ENCODE data around the gene NWD2.

NWD2 gene

DNA sequence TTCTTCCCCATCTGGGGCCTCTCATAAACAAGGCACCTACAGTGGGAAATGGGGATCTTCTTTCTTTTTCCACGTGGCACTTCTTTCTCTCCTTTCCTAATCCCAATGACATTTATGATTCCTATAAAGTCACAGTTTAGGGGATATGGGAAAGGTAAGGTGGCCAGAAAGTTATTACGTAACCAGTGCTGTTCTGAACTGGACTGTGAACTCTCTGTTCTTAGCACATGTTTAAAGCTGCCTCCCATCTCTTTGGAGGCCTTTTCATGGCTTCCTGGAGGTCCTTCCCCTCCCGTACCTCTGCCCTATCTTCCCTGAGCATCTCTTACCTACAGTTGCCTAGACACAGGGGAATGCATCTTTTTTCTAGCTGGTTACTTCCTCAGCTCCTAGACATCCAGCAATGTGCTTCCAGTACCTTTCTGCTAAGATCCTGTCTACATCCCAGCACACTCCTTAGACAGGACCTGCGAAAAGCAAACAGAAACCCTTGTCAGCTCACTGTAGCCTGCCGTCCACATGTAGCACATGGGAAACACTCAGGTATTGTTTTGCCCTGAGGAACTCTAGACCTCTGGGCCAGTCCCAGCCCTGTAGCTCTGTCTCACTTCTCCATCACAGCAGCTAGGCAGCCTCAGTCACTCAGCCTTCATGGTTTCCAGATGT, 195.4 kb downstream of the NWD2 start:
- DNase-seq (ENCODE audit: low spot score), result no peak

DNA sequence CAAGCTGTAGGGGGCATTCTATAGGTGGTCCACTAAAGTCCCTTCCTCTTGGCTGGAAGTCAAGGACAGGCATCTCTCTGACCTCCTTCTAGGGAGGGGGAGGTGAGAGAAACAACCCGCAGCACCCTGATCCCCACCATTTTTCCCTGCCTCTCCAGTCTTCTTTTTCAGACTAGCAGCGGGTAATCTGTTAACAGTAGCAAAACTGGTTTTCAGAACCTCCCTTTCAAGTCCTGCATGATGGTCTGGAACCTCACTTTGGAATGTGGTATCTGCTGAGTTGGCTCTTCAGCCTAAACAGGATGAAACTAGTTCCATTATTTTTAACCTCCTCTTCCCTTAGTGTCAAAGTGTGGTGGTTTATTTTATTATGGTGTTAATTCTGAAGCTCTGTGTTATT, 196.0 kb downstream of the NWD2 start:
- no peak for DNase-seq (ENCODE audit: low spot score)

DNA sequence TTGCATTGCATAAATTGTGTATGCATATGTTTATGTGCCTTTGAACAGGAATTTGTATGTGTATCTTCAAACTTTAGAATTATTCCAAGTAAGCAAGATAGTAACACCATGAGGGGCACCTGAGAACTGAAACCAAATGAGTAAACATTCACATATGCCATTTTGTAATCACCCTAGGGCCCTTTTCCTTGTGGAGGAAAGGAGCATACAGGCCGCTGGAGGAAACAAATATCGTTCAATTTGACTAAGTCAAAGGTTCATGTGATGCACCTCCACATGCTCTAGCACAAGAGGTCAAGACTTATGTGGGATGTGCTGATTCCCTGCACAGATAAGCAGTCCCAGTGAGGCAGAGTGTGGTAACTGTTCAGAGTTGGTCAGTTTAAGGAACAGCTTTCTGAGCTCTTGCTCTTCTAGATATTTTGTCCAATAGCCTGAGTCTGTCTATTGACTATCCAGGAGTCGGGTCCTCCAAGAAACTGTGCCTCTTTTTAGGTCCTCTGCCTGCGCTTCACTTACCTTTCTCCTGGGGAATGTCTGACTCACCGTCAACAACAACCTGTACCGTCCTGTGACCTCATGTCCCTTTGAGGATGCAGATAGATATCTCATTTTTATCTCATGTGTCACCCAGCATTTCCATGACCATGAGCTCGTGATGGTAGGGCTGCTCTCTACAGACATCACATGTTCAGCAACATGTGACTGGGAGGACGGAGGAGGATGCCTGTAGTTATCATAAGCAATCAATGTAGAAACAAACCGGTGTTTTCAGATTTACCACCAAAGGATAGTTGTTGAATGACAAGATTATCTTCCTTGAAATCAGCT, 196.9 kb downstream of the NWD2 start:
- DNase-seq (ENCODE audit: low spot score), result no peak

DNA sequence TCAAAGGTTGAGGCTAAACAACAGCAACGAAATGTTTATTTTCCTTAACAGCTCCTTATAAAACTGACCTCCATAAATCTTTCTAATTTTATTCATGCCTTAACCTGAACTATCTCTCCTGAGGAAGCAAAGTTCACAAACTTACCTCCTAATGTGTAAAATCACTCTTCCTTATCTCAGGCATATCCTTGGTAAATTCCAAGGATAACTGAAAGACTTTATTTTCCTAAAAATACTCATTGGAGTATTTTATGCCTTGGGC, 197.4 kb downstream of the NWD2 start:
- DNase-seq (ENCODE audit: low spot score), result no peak

DNA sequence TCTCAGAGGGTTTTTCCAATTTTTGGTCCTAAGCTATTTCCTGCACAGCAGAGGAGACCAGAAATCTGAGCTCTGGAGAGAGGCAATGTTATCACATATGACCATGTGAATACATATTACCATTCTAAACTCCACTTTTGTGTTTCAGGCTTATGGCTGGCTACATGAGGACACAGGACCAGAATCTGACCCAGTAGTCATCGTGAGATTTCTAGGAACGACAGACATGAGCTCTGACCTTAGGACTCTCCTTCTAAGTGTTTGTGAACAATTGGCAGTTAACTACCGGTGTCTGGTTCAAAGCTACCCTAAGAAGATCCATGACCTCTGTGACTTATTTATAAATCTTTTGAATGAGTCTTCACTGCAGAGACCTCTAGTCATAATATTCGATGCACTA, 198.6 kb downstream of the NWD2 start:
- no peak for DNase-seq (ENCODE audit: low spot score)

DNA sequence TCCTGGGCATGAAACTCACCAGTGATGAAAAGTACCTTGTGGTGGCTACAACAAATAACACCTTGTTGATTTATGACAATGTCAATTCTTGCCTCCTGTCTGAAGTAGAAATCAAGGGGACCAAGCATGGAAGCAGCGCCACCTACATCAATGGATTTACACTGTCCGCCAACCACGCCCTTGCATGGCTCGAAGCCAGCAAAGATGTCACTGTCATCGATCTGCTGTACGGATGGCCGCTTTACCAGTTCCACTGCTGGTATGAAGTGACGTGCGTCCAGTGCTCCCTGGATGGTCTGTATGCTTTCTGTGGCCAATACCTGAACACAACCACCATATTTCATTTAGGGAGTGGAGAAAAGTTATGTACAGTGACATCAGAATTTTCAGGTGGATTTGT, 200.5 kb downstream of the NWD2 start:
- DNase-seq (ENCODE audit: low spot score), result no peak

DNA sequence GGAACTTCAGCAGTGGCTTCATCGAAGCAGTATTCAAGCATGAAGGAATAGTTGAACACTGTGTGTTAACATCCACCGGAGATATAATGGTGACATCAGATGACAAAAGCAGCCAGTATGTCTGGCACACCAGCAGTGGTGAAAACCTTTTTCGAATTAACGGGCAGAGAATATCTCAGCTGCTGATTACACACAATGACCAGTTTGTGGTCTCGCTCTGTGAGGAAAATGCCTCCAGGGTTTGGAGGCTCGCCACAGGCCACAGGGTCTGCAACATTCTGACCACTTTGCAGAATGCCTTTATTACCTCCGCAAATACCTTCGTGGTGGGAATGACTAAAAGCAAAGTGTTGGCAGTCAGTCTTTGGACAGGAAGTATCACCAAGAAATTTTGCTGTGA, 201.5 kb downstream of the NWD2 start:
- no peak for DNase-seq (ENCODE audit: low spot score)

DNA sequence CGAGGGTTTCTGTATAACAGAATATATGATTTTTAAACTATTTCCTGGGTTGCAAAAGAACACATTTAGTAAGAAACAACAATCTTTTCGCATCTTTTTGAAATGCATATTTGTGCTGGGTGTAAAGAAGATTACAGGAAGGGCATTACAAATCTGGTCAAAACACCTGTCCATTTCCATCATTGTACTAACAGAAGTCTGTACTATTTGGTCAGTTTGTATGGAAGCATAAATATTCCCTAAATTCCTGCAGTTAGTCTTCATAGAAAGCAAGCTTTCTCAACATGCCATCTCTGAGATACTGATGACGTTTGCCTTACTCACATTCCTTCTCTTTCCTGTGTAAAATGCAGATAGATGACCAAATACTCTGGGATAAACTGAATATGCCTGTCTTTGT, 203.3 kb downstream of the NWD2 start:
- no peak for DNase-seq (ENCODE audit: low spot score)

DNA sequence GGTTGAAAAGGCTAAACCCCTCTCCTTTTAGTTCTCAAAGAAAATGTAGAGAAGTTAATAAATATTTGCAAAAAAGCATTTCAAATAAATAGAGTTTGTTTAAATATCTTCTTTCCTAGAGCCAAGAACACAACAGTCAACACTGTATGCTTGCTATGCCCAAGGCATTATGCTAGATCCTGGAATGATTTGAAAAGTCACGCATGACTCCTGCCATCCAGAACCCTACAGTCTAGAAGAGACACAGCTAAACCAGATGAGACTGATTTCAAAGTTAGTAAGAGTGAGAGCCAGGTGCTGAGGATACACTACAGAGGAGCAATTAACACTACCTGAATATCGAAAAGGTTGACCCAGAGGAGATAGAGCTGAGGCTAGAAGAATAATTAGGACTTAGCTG, 205.8 kb downstream of the NWD2 start:
- no peak for DNase-seq (ENCODE audit: low spot score)

DNA sequence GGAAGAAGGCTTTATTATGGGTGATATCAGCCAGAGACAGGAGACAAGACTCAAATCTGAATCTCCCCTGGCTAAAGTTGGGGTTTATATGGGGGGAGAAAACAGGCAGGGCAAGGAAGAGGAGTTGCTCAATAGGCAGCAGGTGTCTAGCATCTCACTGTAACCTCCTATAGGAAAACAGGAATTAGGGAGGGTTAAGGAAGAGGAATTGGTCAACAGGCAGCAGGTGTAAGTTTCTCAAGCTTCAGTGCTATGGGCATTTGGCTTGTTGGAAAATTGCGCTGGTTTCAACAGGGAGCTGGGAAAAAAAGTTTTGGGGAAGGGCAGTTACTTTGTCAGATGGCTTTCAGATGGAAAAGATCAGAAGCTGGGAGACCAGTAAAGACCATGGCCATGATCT, 206.4 kb downstream of the NWD2 start:
- DNase-seq (ENCODE audit: low spot score), result no peak

DNA sequence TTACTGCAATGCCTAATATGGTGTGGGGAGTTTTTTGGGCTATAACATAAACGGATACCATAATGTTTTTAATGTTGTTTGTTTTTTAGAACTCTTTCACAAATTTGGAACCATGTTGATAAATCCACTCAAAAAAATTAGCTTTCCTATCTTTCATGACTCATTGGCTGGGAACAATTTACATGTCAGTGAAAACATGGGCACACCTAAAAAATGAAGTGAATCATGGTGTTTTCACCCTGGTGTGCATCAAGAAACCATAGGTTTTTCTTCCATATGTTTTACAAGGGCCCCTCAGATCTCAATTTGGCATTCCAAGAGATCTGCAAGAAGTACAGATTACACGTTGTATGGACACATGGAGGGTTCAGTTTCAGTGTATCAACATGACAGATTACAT, 207.1 kb downstream of the NWD2 start:
- DNase-seq (ENCODE audit: low spot score), result no peak

DNA sequence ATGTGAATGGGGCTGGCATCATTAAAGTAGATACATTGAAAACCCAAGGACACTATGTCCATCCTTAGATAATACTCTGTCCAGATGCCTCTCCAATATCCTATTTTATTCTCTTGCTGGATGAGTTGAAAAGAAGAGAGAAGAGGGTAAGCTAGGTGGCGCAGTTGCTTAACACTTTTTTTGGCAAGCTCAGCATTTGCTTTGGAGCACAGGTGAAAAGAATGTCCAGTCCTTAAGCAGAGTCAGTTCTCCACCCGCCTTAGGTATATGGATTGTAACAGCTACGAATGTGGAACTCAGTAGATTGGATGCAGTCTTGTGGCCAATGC, 208.4 kb downstream of the NWD2 start:
- DNase-seq (ENCODE audit: low spot score), result peak; percentile 72

DNA sequence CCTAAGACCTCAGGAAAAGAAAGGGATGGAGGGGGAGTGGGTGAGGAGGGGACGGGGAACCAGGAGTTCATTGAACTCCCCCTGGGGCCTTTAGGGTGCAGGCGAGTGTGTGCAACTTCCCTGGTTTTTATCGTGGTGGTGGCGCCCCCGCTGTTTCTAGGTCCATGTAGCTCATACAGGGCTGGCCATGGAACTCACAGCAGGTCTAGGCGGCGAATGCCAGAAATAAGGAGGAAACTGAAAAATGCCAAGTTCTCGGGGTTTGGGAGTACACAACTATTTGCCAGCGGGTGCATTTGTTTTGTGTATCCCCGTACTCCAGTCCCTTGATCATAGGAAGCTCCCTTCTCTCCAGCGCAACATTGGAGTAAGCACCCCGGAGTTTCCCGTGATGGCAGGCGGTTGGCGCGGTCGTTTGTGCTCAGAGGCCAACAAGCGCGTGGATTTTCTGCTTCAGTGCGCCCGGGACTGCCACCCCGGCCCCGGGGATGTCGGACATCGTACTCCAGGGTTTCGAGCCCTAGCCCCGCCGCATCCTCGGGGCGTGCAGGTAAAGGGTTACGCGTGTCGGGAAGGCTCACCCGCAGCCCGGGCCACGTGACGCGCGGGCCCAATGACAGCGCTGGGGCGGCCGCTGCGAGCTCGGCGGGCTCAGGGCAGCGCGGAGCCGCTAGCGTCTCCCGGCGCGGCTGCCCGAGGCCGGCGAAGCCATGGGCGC, 208.9 kb downstream of the NWD2 start:
- peak; percentile 54 for DNase-seq (ENCODE audit: low spot score)

DNA sequence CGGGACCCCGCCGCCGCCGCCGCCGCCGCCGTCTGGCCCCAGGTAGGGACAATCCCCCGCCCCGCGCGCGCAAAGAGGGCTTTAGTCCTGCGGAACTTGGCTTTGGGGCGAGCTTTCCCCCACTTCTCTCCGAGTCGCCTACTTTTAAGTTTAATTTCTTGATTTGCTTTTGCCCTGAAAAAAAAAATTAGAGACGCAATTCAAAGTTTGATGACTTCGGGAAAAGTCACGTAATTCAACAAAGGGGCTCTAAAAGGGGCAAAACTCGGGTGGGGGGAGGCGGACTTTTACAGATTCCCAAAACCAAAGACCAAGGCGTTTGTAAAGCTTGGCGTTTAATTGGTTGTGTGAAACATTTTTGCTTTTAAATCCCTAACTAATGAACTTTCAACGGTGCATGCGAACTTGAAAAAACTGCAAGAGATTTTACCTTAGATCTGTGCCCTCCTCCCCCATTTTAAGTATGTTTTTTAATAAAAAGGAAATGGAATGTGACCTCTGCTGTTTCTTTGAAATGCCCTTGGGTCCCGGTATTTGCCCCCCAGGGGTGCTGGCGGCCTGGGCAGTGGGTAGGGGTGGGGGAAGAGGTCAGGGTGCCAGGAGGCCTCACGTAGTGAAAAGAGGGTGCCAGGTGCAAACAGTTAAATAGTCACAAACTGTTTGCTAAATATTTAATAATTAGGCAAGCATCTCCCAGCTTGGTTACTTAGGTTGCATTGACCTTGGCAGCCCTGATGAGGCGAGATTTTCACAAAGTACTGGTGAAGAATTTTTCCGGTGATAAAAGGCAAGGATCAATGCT, 209.7 kb downstream of the NWD2 start:
- no peak for DNase-seq (ENCODE audit: low spot score)

DNA sequence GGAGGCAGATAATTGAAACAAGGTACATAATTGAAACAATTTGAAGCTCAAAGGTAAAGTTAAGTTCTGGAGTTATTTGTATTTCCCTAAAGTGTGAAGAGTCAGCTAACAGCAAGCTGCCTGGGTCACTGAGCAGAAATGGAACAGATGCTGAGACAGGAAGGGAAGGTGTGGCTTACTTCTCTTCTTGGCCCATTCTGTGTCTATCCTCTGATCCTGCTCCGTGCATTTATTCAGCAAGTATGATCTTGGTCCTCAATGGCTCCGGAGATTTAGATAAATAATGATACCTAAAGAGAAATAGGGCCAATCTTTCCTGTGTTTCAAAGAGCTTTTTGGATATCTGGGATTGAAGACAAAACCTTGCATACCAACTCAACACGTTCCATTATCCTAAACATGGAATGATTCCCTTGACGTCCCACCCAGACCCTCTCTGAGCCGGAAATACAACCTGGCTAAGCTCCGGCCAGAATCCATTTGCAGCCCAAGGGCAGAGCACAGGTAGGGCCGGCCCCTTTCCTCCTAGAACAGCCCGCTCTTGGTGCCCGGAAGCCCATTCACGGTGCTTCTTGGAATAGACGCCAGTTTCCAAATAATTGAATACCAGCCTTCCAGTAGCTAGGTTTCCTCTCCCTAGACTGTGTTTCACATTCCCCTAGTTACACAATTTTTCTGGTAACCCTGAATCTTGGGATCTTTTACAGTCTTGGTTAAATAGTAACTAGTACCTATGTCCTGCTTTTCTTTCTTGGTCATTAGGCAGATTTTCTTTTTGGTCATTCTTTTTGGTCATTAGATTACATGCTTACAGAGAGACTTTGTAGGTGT, 211.0 kb downstream of the NWD2 start:
- DNase-seq (ENCODE audit: low spot score), result no peak

DNA sequence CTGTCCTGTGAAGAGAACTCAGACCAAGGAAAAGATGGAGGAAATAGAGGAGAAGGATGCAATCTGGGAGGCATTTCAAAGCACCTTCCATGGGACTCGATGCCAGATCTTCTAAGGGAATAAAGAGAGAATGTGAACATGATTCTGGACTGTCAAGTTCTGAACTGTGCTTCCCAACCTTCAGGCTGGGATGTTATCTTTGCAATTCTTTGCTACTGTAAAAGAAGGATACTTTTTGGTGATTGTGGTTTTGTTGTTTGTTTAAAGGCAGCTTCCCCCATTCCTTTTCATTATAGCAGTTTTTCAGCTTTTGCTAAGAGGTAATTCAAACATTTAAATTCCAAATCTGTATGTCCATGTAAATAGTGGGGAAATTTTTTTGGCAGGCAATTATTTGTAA, 217.3 kb downstream of the NWD2 start:
- no peak for DNase-seq (ENCODE audit: low spot score)

DNA sequence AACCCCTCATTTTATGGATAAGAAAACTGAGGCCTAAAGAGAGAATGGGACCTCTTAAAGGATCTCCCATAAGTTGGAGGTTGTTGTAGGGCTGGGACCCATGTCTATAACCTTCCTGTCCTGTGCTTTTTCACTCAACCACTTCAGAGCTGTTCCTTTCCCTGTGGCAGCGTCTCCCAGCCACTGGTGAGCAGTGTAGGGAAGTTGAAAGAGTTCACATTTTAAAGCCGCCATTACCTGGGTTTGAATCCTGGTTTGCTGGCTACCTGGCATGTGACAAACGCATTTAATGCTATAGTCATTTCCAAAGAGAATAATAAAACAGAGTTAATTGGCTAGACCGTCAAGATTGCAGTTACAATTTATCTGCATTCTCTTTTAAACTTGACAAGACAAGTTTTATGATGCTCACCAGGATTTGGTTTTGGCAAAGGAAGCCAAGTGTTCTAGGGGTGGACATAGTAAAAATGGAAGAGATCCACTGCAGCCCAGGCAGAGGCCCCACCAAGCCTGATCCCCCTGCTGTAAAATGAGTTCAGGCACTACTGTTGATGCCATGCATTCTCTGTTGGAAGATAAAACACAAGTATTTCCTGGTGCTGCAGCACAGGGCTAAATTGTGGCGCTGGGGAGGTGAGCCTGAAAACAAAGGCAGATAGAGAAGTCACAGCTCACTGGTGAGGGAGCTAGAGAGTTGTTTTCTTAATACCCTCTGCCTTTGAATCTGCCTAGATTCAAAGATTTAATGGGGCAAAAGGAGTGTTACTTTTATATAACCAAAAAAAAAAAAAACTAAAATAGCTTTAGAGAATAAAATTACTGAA, 218.7 kb downstream of the NWD2 start:
- no peak for DNase-seq (ENCODE audit: low spot score)

DNA sequence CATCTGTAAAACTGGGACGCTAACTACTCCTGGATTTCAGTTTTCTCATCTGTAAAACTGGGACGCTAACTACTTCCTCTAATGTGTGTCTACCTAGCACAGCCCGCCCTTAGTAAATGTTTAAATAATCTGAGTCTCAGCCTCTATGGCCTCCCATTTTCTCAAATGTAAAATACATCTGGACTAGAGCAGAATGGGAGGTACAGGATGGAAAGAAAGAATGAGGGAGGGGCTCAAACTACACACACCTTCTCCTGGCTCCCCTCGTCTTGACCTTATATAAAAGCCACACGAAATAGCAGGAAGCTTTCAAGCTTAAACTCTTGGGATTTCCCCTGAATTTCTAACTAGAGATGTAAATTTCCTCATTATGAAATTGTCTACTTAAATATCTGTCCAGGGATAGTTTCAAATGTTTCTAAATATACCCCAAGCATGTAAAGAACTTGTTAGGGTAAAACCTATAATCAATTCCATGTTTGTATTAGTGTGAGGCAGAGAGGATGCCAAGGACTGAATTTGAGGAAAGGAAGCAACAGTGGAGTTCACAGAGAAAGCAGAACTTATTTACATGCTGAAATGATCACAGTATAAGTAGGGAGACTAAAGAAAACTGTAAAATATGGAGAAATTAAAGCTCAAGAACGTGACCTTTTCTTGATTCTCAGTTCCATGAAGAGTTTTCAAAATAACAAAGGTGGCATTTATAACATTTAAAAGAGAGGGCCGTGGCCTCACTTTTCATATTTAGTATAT, 220.0 kb downstream of the NWD2 start:
- no peak for DNase-seq (ENCODE audit: low spot score)

DNA sequence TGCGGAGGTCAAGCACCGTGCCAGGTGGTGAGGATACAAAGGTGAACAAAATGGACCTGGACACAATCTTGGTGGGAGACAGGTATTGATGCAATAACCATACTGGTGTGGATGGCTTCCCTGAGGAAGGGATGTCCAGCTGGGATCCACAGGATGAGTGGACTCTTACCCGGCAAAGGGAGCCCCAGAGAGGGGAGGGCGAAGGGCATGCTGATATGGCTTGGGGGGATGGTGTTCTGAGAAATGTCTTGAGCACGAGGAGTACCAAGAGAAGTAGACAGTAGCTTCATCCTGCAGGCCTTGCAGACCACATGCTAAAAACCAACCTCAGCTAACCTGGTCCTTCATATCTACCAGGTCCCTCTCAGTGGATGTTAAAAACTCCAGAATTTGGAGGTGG, 220.8 kb downstream of the NWD2 start:
- no peak for DNase-seq (ENCODE audit: low spot score)

DNA sequence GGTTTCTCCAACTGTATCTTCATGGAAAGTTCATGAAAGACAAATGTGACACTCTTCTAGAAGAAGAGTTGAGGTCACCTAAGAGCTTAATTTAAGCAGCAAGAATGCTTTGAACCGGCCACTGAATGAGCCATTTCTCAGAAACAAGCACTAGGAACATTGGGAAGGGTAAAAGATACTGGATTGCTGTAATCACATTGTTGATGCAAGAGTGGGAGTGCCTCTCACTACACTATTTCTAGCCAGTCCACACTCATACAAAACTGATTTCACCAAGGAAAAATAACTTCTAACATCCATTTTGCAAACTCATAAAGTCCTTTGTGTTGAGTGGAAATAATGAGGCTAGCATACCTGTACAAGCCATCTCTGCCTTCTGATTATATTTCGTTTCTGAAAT, 221.3 kb downstream of the NWD2 start:
- DNase-seq (ENCODE audit: low spot score), result no peak

Measured in globus pallidus (tissue), 1 donor.